SKM-1 (cell line): ENCODE results near the gene CLDN7.
A peak's percentile ranks its signal among the peaks of the same experiment; 100 is the strongest.

Source experiments
- DNase-seq: peaks from one replicate; lab custom pipeline; 2025; ENCODE audit not compliant: unreplicated experiment; lab: John Stamatoyannopoulos, UW

CLDN7 gene

DNA sequence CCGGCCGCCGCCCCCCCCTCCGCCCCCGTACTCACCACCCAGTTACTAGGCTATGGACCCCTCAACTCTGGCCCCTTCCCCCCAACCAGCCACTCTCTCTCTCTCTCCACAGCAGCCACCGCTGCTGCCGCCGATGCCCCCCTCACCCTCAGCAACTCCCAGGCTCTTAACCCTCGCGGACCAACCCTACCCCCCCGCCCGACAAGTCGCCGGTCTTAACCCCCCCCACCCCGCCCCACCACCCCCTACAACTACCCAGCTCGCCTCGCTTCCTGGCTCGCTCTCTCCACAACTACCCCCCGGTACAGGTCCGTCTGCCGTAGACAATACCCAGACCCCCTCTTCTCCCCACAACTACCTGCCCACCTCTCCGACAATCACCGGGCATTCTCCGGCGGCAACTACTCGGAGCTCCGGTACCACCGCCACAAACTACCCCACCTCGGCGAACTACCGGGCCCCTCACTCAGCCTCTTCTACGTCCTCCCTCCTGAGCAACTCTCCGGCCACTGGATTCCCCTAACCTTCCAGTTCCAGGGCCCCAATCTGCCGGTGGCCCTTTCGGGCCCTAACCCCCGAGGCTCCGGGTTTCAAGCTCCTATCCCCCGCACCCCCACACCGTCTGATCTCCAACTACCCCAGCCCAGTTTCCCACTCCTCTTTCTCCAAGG lies 23.7 kb downstream of the CLDN7 start:
- DNase-seq, result no peak

DNA sequence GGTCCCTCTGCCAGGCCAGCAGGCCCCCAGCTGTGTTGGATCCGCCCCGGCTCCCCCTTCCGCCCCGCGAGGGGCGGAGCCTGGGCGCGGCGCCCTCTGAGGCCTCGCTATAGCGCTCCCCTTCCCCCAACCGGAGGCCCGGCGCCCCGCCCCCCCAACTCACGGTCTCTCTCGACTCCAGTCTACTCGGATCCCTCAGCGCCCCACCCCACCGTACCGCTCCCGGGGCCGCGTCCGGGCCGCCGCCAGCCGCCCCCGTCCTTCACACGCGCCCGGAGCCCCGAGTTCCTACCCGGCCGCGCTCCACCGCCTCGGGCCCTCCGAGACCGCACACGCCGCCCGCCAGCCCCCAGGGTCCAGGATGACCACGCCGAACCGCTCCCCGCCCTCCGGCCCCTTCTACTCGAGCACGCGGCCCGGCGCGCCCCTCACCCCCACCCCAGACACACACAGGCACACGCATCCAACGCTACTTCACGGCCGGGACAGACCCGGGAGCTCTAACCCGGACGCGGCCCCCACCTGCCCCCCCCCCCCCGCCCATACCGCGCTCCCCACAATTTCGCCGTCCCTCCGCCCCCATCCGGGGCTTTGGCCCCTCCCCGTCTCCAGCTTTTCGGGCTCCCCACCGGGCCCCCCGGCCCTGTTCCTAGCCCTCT lies 24.4 kb downstream of the CLDN7 start:
- DNase-seq, result peak; percentile 7

- no peak for DNase-seq
Measured at GRCh38 chr17:7237266-7237760, 25.0 kb downstream of the CLDN7 start.

GRCh38 chr17:7236808-7237207 lies 25.5 kb downstream of the CLDN7 start:
- no peak for DNase-seq

GRCh38 chr17:7235693-7236665 lies 26.3 kb downstream of the CLDN7 start:
- DNase-seq, result no peak

DNA sequence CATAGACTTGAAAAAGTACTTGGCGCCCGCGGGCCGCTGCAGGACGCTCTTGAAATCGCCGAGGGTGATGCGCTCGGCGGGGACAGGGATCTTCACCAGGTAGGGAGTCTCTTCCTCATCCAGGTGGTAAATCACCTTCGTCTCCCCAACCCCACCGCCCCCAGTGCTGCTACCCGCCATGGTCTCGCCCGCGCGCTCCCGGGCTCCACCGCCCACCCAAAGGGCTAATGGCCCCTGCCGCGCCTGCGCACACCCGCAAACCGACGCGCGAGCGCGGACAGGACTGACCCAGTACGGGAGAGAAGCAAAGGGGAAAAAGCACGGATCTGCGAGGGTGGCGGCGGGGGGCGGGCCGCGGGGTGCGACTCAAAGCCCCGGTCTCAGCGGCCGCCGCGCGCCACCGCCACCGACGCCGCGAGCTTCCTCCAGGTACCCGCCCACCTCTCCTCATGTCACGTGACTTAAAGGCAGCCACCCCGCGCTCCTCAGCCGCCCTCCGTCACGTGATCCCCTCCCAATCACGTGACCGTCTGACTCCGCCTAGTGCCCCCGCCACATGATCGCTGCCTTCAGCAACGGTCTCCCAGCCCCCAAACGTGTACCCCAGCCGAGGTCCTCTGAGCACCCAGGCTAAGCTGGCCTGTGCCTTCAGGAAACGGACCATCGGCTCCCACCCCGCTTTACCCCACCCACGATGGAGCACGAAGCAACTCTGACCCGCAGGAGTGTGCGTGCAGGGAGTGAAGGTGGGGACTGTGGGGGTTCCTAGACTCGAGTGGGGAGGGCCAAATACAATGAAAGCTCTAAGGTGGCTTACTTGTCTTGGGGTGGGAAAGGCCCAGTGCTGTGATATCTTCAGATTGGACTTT lies 28.0 kb downstream of the CLDN7 start, which contains the start of gene DVL2:
Gene DVL2 (minus strand): TSS at position 435 of the 869 bp plus-strand sequence. CDS start 255 bp downstream, at position 180.
- DNase-seq, result peak; percentile 38

DNA sequence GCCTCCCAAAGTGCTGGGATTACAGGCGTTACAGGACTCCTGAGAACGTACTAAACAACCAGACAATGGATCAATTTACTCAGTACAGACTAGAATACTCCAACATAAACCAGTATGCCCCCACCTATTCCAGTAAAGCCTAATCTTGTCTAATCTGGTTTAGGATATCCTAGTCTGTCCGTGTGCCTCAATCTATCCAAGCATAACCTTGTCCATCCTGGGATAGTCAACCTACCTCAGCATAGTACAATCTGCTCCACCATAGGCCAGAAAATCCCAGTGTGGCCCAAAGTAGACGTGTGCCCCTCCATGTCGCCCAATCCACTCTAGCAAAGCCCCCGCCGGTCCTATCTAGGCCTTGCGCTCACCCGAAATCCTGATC lies 28.6 kb downstream of the CLDN7 start:
- DNase-seq, result no peak

DNA sequence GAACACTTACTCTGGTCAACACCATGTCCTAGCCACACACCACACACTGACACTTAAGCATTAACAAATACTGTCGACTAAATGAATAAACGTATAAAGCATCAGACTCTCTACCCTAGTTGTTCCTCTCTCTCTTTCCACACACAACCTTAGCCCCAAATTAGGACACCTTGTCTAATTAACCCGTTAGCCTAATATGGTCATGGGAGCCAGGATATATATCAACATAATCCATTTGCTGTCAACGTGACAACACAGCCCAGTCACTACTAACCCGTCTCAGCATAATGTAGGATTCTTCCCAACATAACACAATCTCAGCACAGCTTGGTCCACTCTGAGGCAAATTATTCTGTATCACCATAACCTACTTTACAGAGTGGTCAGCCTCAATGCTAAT lies 30.2 kb downstream of the CLDN7 start:
- no peak for DNase-seq

- DNase-seq, result no peak
Measured at GRCh38 chr17:7229504-7229903, 32.8 kb downstream of the CLDN7 start.

DNA sequence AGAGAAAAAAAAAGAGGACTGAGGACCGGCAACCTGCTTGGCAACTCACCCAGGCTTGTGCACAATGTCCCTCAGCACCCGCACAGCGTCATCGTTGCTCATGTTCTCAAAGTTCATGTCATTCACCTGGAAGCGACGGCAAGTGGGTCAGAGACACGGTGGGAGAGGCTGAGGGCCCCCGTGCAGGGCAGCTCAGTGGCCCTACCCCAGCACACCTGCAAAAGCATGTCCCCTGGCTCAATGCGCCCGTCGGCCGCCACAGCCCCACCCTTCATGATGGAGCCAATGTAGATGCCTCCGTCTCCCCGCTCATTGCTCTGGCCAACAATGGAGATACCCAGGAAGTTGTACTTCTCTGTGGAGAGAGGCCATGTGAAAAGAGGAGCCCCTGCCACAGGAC lies 33.4 kb downstream of the CLDN7 start:
- DNase-seq, result no peak

DNA sequence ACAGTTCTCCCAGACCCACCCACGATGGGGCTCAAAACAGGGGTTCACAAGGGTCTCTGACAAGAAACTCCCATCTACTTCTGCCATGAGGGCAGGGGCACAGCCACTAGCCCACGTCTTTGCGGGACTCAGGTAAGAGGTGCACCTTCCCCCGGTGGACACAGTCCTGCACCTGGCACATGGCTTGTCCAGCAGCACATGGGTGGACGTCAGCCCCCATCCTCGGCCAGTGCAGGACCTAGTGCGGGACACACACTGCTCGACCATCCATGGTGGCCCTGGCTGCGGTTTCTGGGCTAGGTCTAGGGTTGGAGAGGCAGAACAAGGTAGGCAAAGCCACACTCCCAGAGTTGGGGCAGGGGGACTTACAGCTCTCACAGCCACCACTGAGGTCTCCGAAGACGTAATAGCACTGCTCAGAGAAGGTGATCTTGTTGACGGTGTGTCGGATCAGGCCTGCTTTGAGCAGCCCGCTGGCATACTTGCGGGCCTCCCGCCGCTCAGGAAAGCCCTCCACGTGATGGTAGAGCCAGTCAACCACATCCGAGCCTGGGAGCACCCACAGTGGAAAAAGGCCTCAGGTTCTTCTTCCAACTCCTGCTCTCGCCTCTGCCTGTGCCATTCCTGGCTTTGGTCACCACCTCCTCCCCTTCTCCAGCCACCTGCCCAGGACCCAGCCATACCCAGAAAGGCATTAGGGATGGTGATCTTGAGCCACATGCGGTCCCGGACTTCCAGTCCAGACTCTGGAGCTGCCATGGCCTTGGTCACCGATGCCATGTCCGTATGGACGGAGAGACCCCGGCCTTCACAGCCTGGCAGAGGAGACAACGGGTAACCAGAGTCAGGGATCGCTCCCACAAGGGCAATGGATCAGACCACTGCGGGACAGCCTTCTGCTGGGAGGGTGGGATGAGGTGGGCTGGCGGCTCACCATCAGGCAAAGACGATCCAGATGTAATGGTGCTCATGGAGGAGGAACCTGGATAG lies 35.3 kb downstream of the CLDN7 start:
- DNase-seq, result no peak

DNA sequence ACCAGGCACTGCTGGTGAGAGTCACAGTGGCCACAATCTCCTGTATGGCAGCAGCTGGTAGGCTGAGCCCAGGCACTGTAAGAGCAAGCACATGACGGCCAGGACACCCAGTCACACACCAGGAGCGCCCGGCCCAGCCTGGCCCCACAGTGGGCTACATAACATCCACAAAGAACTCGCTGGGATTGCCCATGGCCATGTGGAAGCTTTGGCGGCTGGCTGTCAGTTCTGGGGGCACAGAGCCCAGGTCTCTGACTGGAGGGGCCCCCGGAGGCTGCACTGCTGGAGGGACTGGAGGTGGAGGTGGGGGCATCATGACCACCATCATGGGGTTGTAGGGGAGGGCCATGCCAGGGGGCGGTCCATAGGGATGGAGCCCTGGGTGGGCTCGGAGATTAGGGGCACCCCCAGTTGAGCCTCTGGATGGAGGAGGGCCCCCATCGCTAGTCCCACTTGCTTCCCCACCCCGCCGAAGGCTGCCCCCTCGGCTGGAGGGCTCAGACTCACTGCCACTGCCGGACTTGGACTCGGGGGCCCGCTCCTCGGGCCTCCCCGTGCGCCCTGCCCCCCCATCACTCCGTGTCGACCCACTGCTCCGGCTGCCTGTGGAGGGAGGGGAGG lies 36.5 kb downstream of the CLDN7 start:
- DNase-seq, result no peak

DNA sequence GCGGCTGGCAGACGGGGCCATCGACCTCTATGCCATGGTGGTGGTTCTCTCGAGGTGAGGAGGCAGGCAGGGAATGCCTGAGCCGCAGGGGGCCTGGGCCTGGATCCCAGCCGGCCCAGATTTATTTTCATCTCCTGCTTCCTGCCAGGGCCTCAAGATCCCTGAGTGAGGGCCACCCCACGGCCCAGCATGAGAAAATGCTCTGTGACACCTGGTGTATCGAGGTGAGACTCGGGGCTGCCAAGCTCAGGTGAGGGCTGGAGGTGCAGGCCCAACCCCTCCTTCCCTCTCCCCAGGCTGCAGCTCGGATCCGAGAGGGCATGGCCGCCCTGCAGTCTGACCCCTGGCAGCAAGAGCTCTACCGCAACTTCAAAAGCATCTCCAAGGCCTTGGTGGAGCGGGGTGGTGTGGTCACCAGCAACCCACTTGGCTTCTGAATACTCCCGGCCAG lies 37.6 kb downstream of the CLDN7 start:
- no peak for DNase-seq

DNA sequence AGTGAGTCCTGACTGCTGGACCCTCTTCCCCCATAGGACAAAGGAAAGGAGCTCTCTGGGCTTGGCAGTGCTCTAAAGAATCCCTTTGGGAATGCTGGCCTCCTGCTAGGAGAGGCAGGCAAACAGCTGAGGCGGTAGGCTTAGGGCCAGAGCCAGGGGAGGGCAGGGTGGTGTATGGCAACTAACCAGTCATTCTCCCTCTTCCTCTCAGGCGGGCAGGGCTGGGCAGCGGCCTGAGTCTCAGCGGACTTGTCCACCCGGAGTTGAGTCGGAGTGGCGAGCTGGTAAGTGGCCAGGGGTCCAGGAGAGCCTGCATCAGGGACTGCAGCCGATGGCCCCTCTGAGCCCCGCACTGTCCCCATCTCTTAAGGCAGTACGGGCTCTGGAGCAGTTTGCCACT lies 38.2 kb downstream of the CLDN7 start:
- no peak for DNase-seq

- no peak for DNase-seq
Measured at GRCh38 chr17:7223375-7223774, 38.9 kb downstream of the CLDN7 start.

DNA sequence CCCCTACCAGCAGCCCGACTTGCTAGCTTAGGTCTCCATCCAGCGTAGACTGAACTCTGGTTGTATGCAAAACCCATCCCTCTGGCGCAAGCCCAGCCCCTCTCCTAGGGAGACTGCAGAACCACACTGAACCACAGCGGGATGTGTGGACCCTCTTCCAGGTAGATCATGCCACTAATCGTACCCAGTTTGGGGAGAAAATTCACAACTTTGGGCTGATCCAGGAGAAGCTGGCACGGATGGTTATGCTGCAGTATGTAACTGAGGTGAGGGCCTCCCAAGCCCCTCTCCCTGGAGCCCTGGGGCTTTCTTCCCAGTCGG lies 39.3 kb downstream of the CLDN7 start:
- DNase-seq, result no peak

DNA sequence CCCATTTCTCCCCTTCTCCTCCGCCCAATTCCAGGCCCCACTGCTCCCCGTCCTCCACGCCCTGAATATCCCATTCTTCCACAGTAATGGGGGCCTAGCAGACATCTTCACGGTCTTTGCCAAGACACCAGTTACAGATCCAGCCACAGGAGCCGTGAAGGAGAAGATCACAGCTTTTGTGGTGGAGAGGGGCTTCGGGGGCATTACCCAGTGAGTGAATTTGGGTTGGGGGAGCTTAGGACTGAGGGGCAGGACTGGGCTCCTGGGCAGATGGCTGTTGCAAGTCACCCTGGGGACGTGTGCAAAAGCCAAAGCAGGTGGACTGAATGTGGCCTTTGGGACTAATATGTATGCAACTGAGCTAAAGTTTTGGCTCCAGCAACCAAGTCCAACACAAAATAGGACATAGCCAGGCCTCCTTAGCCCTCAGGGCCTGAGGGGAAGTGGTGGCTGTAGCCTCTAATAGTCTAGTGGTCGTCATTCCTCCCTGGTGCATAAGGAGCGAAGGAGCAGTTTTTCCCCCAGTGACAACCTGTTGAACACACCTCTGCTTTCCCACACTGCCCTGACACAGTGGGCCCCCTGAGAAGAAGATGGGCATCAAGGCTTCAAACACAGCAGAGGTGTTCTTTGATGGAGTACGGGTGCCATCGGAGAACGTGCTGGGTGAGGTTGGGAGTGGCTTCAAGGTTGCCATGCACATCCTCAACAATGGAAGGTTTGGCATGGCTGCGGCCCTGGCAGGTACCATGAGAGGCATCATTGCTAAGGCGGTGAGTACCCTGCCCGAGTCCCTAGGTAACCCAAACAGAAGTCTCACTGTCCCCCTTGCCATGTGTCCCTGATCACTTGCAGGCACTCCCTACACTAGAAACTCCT lies 39.9 kb downstream of the CLDN7 start:
- DNase-seq, result no peak
